Measurements from ENCODE around the gene TBXAS1. TPM values are rescaled to one million over a fixed set of nuclear protein-coding genes. Genes with fewer than 3 reads are reported as not detected.

Gene TBXAS1
- polyA plus RNA-seq, 1 donor from 2014 or later = 0.93 TPM

GRCh38 chr7:139999516-139999915 is 170.5 kb downstream of the TBXAS1 start:
- no peaks in the 10 kb centered on the region for H3K79me2 ChIP-seq (replicated peaks; ENCODE audit: insufficient read depth, low read length)
- H4K20me1 ChIP-seq (ENCODE audit: insufficient read depth) = no peaks in the 10 kb centered on the region
- H3K4me3 ChIP-seq (ENCODE audit: low read length) = no peak overlapping the region
- H2AFZ ChIP-seq (ENCODE audit: low read depth, low read length) = no peak overlapping the region
- H3K9ac ChIP-seq (ENCODE audit: low read length) = no peak overlapping the region
- TF ChIP-seq MXI1 (conservative IDR thresholded peaks at IDR 0.05; ENCODE audit: poor library complexity, severe bottlenecking) (no peak), POLR2AphosphoS5 (IDR thresholded peaks at IDR 0.05) (no peak), SMC3 (conservative IDR thresholded peaks at IDR 0.05; ENCODE audit: poor library complexity) (no peak), REST (IDR thresholded peaks at IDR 0.05; ENCODE audit: borderline replicate concordance) (no peak), CTCF (IDR thresholded peaks at IDR 0.05; ENCODE audit: poor library complexity, severe bottlenecking) (no peak), EZH2 (IDR thresholded peaks at IDR 0.05; ENCODE audit: borderline replicate concordance, insufficient read depth, low read length, poor library complexity, severe bottlenecking) (no peak), RAD21 (conservative IDR thresholded peaks at IDR 0.05) (no peak), EP300 (conservative IDR thresholded peaks at IDR 0.05; ENCODE audit: poor library complexity, severe bottlenecking) (no peak)
- no peak overlapping the region for H3K4me2 ChIP-seq (ENCODE audit: low read length)
- no peaks in the 10 kb centered on the region for H3K27me3 ChIP-seq (ENCODE audit: insufficient read depth, low read depth, low read length)
- no peaks in the 10 kb centered on the region for H3K36me3 ChIP-seq (ENCODE audit: insufficient read depth, low read length)
- H3K27ac ChIP-seq (ENCODE audit: low read length) = no peak overlapping the region
- no peaks in the 10 kb centered on the region for H3F3A ChIP-seq (ENCODE audit: insufficient read depth, low read length, poor library complexity, severe bottlenecking)
- no peaks in the 10 kb centered on the region for H3K9me3 ChIP-seq (ENCODE audit: low read length)
- no peaks in the 10 kb centered on the region for H3K9me2 ChIP-seq (ENCODE audit: insufficient read depth, low read length)

- H3K27ac ChIP-seq (ENCODE audit: low read length) = no peak overlapping the region
- H3K4me2 ChIP-seq (ENCODE audit: low read length) = no peak overlapping the region
- no peaks in the 10 kb centered on the region for H3K27me3 ChIP-seq (ENCODE audit: insufficient read depth, low read depth, low read length)
- H3K79me2 ChIP-seq (replicated peaks; ENCODE audit: insufficient read depth, low read length) = no peaks in the 10 kb centered on the region
- TF ChIP-seq EZH2 (IDR thresholded peaks at IDR 0.05; ENCODE audit: borderline replicate concordance, insufficient read depth, low read length, poor library complexity, severe bottlenecking) (no peak), REST (IDR thresholded peaks at IDR 0.05; ENCODE audit: borderline replicate concordance) (no peak), TAF1 (IDR thresholded peaks at IDR 0.05; ENCODE audit: low read depth) (no peak), RAD21 (conservative IDR thresholded peaks at IDR 0.05) (no peak), SMC3 (conservative IDR thresholded peaks at IDR 0.05; ENCODE audit: poor library complexity) (no peak), EP300 (conservative IDR thresholded peaks at IDR 0.05; ENCODE audit: poor library complexity, severe bottlenecking) (no peak), CTCF (IDR thresholded peaks at IDR 0.05; ENCODE audit: poor library complexity, severe bottlenecking) (no peak), MXI1 (conservative IDR thresholded peaks at IDR 0.05; ENCODE audit: poor library complexity, severe bottlenecking) (no peak), POLR2AphosphoS5 (IDR thresholded peaks at IDR 0.05) (no peak)
- H3K4me3 ChIP-seq (ENCODE audit: low read length) = no peak overlapping the region
- H4K20me1 ChIP-seq (ENCODE audit: insufficient read depth) = no peaks in the 10 kb centered on the region
- H3K9ac ChIP-seq (ENCODE audit: low read length) = no peak overlapping the region
- no peaks in the 10 kb centered on the region for H3F3A ChIP-seq (ENCODE audit: insufficient read depth, low read length, poor library complexity, severe bottlenecking)
- no peak overlapping the region for H2AFZ ChIP-seq (ENCODE audit: low read depth, low read length)
- no peaks in the 10 kb centered on the region for H3K36me3 ChIP-seq (ENCODE audit: insufficient read depth, low read length)
- no peaks in the 10 kb centered on the region for H3K9me3 ChIP-seq (ENCODE audit: low read length)
- no peaks in the 10 kb centered on the region for H3K9me2 ChIP-seq (ENCODE audit: insufficient read depth, low read length)
Measured at GRCh38 chr7:140000666-140001268, 171.7 kb downstream of the TBXAS1 start.

All from neural cell (in vitro differentiated cells).